Right lobe of liver (tissue), 4 donors: ENCODE data around the gene DDOST.

Experiments used
- POLR2A ChIP-seq: fragments of 450-650 bp; IDR thresholded peaks from one replicate; pipeline ENCODE4 v1.6.1; 2017; ENCODE audit warnings: antibody characterized with exemption, mild to moderate bottlenecking
- TF ChIP-seq, protein P1 (sequence below), 4 donors: fragments of 200-600 bp in 3 of 4; fragments of 450-650 bp in 1 of 4; IDR thresholded peaks; one replicate each; pipeline versions ENCODE4 v1.5.1 to v1.8.0; 2016 to 2022; ENCODE audit warnings: antibody characterized with exemption in 4 of 4, mild to moderate bottlenecking in 2 of 4
- donor health status: DM: no; HTN: no; CAD: no.
- donor health status: DM: no; HTN: no; CAD: no.
- donor health status: DM: no; HTN: yes; CAD: no.

GRCh38 chr1:20625176-20626097, 35.7 kb downstream of the DDOST start:
- TF ChIP-seq, protein P1, sequence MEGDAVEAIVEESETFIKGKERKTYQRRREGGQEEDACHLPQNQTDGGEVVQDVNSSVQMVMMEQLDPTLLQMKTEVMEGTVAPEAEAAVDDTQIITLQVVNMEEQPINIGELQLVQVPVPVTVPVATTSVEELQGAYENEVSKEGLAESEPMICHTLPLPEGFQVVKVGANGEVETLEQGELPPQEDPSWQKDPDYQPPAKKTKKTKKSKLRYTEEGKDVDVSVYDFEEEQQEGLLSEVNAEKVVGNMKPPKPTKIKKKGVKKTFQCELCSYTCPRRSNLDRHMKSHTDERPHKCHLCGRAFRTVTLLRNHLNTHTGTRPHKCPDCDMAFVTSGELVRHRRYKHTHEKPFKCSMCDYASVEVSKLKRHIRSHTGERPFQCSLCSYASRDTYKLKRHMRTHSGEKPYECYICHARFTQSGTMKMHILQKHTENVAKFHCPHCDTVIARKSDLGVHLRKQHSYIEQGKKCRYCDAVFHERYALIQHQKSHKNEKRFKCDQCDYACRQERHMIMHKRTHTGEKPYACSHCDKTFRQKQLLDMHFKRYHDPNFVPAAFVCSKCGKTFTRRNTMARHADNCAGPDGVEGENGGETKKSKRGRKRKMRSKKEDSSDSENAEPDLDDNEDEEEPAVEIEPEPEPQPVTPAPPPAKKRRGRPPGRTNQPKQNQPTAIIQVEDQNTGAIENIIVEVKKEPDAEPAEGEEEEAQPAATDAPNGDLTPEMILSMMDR (IDR thresholded peaks at IDR 0.05), result no peak
- no peak for TF ChIP-seq POLR2A
